SU-DHL-6 (cell line): Measurements from ENCODE around the gene DOCK1.

Experiments
- EZH2phosphoT487 ChIP-seq: fragments of 200-600 bp; sonication (generic), shearing (Covaris generic); conservative IDR thresholded peaks from 2 replicates; pipeline ENCODE4 v1.6.1; 2018; ENCODE audit warnings: mild to moderate bottlenecking, antibody characterized with exemption, low read length, moderate library complexity, mixed read lengths
- TF ChIP-seq, protein P1 (sequence below): fragments of 200-600 bp; sonication (generic); IDR thresholded peaks from one replicate; pipeline ENCODE4 v1.5.1; 2017; ENCODE audit warnings: antibody characterized with exemption, mild to moderate bottlenecking, low read length, moderate library complexity; ENCODE audit not compliant: insufficient read depth, poor library complexity, severe bottlenecking

DNA sequence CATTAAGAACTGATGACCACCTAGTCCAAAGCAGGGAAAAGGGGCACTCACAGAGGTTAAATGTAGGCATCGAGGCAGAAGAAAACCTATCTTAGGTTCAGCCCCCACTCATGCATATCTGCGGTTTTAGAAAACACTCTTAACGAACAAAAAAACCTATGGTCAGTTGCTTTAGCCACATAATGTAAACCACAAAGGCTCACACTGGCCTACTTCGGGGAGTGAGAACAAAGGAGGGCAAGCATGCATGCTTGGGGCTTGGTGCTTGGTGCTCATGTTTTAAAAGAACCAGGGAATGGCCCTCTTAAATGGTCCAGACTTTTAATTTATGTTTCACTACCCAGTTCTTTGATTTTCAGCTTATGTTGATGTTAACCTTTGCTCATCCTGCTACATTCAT is 276.9 kb downstream of the DOCK1 start:
- TF ChIP-seq, protein P1, sequence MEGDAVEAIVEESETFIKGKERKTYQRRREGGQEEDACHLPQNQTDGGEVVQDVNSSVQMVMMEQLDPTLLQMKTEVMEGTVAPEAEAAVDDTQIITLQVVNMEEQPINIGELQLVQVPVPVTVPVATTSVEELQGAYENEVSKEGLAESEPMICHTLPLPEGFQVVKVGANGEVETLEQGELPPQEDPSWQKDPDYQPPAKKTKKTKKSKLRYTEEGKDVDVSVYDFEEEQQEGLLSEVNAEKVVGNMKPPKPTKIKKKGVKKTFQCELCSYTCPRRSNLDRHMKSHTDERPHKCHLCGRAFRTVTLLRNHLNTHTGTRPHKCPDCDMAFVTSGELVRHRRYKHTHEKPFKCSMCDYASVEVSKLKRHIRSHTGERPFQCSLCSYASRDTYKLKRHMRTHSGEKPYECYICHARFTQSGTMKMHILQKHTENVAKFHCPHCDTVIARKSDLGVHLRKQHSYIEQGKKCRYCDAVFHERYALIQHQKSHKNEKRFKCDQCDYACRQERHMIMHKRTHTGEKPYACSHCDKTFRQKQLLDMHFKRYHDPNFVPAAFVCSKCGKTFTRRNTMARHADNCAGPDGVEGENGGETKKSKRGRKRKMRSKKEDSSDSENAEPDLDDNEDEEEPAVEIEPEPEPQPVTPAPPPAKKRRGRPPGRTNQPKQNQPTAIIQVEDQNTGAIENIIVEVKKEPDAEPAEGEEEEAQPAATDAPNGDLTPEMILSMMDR, result no peak
- no peak for TF ChIP-seq EZH2phosphoT487
